ENCODE measurements around the gene PDE7B. TPM values are rescaled to one million over a fixed set of nuclear protein-coding genes. Genes with fewer than 3 reads are reported as not detected.

The PDE7B gene
- polyA plus RNA-seq, 1 of the 3 experiments (the other 2 are of a cell fraction) = 1.9 TPM

DNA sequence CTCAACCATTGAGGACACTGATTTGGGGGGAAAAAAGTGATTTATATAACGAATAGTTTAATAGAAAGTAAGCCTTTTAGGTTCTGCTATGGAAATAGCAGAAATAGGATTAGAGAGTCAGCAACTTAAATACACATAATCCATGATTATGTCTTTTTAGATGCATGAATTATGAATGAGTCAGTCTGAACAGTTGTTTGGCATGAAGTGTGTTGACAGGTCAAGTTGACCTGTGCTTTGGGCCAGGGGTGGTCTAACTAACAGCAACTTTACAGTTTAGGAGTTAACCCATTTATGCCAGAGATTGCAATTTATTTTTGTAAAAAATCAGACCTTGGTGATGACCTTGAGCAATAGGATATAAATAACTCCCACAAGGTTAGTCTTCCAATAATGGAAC is 207.4 kb downstream of the PDE7B start:
- Histone ChIP-seq H2AFZ (ENCODE audit: low read depth) (no peak overlapping the region), H3K27ac (ENCODE audit: low read depth in 2 of 2, low read length in 1 of 2) (no peak overlapping the region), H3K27me3 (ENCODE audit: insufficient read depth) (no peaks in the 10 kb centered on the region), H3K9me2 (no peaks in the 10 kb centered on the region), H4K20me1 (ENCODE audit: insufficient read depth) (no peaks in the 10 kb centered on the region), H3K9ac (no peak overlapping the region), H3K4me3 (ENCODE audit: low read depth in 2 of 2, low read length in 1 of 2) (no peak overlapping the region), H3F3A (replicated peaks; ENCODE audit: insufficient read depth) (no peaks in the 10 kb centered on the region), H3K9me3 (no peaks in the 10 kb centered on the region), H3K79me2 (ENCODE audit: insufficient read depth) (0 out of 2 replicates have a peak, but pooled peaks cover 4% of the 10 kb centered on the region), H3K36me3 (replicated peaks in 1 of 2; ENCODE audit: control insufficient read depth in 1 of 2, insufficient read depth in 2 of 2, low read length in 1 of 2) (no peaks in the 10 kb centered on the region), H3K4me2 (no peak overlapping the region), H3K4me1 (ENCODE audit: control insufficient read depth in 1 of 2, insufficient read depth in 2 of 2, low read depth in 1 of 2, low read length in 1 of 2) (peaks cover 0 to 3% of the 10 kb centered on the region in 2 experiments; a peak in 3 of 4 replicates)
- ChIA-PET CTCF (no interaction called here), POLR2A (no interaction called here)
- TF ChIP-seq FOXJ3 (CRISPR knock-in tag; IDR thresholded peaks at IDR 0.05) (no peak), ELF1 (IDR thresholded peaks at IDR 0.05) (no peak), GABPA (IDR thresholded peaks at IDR 0.05; ENCODE audit: low read depth) (no peak), TAF1 (IDR thresholded peaks at IDR 0.05; ENCODE audit: borderline replicate concordance, low read depth, low read length) (no peak)
- TF ChIP-seq, protein P1, sequence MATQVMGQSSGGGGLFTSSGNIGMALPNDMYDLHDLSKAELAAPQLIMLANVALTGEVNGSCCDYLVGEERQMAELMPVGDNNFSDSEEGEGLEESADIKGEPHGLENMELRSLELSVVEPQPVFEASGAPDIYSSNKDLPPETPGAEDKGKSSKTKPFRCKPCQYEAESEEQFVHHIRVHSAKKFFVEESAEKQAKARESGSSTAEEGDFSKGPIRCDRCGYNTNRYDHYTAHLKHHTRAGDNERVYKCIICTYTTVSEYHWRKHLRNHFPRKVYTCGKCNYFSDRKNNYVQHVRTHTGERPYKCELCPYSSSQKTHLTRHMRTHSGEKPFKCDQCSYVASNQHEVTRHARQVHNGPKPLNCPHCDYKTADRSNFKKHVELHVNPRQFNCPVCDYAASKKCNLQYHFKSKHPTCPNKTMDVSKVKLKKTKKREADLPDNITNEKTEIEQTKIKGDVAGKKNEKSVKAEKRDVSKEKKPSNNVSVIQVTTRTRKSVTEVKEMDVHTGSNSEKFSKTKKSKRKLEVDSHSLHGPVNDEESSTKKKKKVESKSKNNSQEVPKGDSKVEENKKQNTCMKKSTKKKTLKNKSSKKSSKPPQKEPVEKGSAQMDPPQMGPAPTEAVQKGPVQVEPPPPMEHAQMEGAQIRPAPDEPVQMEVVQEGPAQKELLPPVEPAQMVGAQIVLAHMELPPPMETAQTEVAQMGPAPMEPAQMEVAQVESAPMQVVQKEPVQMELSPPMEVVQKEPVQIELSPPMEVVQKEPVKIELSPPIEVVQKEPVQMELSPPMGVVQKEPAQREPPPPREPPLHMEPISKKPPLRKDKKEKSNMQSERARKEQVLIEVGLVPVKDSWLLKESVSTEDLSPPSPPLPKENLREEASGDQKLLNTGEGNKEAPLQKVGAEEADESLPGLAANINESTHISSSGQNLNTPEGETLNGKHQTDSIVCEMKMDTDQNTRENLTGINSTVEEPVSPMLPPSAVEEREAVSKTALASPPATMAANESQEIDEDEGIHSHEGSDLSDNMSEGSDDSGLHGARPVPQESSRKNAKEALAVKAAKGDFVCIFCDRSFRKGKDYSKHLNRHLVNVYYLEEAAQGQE (IDR thresholded peaks at IDR 0.05; ENCODE audit: low read depth, low read length) = no peak
- WGBS (ENCODE audit: low lambda C conversion rate) = 84% methylated on average over 1 of the region's 1 CpG
- DNase-seq = no peak

DNA sequence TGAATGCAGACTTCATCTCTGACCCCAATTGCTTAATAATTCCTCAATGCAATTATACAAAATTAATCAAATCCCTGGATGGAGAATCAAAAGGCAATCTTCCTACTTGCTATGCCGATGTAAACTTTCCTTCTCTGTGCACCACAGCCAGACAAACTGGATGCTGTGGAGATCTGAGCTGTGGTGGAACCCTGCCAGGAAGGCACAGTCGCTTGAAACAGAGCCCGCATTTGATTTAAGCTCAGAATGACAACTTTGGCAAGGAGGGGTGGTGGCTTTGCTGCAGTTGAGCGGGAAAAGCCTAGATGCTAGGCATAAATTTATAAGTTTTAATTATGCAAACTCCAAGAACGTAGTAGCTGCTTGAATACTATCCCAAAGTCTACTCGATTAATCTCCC is 207.8 kb downstream of the PDE7B start:
- Histone ChIP-seq H3K4me1 (ENCODE audit: control insufficient read depth in 1 of 2, insufficient read depth in 2 of 2, low read depth in 1 of 2, low read length in 1 of 2) (peaks cover 0 to 3% of the 10 kb centered on the region in 2 experiments; a peak in 3 of 4 replicates), H3K9ac (no peak overlapping the region), H3K27ac (ENCODE audit: low read depth in 2 of 2, low read length in 1 of 2) (no peak overlapping the region), H4K20me1 (ENCODE audit: insufficient read depth) (no peaks in the 10 kb centered on the region), H3K4me3 (ENCODE audit: low read depth in 2 of 2, low read length in 1 of 2) (no peak overlapping the region), H3K9me3 (no peaks in the 10 kb centered on the region), H3K4me2 (no peak overlapping the region), H3F3A (replicated peaks; ENCODE audit: insufficient read depth) (no peaks in the 10 kb centered on the region), H3K27me3 (ENCODE audit: insufficient read depth) (no peaks in the 10 kb centered on the region), H3K79me2 (ENCODE audit: insufficient read depth) (0 out of 2 replicates have a peak, but pooled peaks cover 4% of the 10 kb centered on the region), H3K36me3 (replicated peaks in 1 of 2; ENCODE audit: control insufficient read depth in 1 of 2, insufficient read depth in 2 of 2, low read length in 1 of 2) (no peaks in the 10 kb centered on the region), H2AFZ (ENCODE audit: low read depth) (no peak overlapping the region), H3K9me2 (no peaks in the 10 kb centered on the region)
- ChIA-PET POLR2A (no interaction called here), CTCF (interaction anchor here (1.5 to 1.6 kb wide), 2 partner anchors 12 to 21 kb away, joined by 3 to 5 read pairs; no protein-coding TSS in a partner anchor)
- 83% methylated on average over 6 of the region's 6 CpGs for WGBS (ENCODE audit: low lambda C conversion rate)
- TF ChIP-seq, protein P2, sequence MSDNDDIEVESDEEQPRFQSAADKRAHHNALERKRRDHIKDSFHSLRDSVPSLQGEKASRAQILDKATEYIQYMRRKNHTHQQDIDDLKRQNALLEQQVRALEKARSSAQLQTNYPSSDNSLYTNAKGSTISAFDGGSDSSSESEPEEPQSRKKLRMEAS (IDR thresholded peaks at IDR 0.05; ENCODE audit: low read depth) = no peak
- TF ChIP-seq RAD21 (IDR thresholded peaks at IDR 0.05; ENCODE audit: low read length) (no peak), FOXM1 (IDR thresholded peaks at IDR 0.05; ENCODE audit: low read depth) (no peak), GABPA (IDR thresholded peaks at IDR 0.05; ENCODE audit: low read depth) (no peak)
- TF ChIP-seq, protein P1 (IDR thresholded peaks at IDR 0.05; ENCODE audit: low read depth, low read length) = no peak
- DNase-seq = no peak

Data from SK-N-SH (cell line).